Measurements from ENCODE around the gene GPR149. TPM values are rescaled to one million over a fixed set of nuclear protein-coding genes. Genes with fewer than 3 reads are reported as not detected.

The GPR149 gene
- total RNA-seq, 4 donors from 2014 or later = not detected

DNA sequence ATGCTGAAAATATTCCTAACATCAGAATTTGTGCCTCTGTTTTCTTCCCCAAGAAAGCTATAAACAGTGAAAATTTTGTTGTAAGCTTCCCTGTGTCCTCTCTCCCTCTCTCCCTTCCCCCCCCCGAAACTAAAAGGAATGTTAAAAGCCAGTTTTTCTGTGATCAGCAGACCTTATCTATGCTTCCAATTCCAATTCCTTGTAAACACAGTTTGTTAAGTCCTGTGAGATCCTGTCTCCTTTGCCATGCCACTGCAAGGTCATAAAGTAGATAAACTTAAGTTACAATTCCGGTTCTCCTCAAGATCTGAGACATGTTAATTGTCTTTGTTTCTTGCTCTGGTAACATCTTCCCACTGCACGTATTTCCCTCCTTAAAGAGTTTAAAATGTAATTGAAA is 62.8 kb downstream of the GPR149 start:
- TF ChIP-seq, protein P1, sequence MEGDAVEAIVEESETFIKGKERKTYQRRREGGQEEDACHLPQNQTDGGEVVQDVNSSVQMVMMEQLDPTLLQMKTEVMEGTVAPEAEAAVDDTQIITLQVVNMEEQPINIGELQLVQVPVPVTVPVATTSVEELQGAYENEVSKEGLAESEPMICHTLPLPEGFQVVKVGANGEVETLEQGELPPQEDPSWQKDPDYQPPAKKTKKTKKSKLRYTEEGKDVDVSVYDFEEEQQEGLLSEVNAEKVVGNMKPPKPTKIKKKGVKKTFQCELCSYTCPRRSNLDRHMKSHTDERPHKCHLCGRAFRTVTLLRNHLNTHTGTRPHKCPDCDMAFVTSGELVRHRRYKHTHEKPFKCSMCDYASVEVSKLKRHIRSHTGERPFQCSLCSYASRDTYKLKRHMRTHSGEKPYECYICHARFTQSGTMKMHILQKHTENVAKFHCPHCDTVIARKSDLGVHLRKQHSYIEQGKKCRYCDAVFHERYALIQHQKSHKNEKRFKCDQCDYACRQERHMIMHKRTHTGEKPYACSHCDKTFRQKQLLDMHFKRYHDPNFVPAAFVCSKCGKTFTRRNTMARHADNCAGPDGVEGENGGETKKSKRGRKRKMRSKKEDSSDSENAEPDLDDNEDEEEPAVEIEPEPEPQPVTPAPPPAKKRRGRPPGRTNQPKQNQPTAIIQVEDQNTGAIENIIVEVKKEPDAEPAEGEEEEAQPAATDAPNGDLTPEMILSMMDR (IDR thresholded peaks at IDR 0.05; ENCODE audit: low read depth) = no peak

DNA sequence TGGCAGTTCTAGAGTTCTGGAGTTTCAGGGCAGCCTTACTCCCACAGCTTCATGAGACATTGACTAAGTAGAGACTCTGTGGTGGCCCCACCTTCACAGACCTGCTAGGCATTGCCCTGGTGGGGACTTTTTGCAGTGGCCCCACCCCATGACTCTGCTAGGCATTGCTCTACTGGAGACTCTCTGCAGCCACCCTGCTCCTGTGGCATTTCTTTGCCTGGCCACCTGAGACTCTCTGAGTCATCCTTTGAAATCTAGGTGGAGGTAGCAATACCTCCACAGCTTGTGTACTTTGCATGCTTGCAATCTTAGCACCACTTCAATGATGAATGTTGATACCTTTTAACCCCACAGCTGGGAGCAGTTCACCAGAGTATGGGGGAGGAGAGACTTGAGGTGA is 65.1 kb downstream of the GPR149 start:
- TF ChIP-seq, protein P1 (IDR thresholded peaks at IDR 0.05; ENCODE audit: low read depth) = no peak

- TF ChIP-seq, protein P1 (IDR thresholded peaks at IDR 0.05; ENCODE audit: low read depth) = no peak
Observed at GRCh38 chr3:154361099-154361498, 68.9 kb downstream of the GPR149 start.

DNA sequence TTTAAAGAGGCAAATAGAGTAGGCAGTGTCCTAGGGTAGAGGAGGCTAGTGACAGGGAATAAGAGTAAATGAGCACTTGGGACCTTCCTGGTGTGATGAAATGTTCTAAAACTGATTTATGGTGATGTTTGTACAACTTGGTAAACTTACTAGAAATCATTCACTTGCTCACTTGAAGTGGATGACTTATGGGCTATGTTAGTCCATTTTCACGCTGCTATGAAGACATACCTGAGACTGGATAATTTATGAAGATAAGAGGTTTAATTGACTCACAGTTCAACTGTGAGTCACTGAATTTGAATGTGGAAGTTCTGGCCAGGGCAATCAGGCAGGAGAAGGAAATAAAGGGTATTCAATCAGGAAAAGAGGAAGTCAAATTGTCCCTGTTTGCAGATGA is 74.0 kb downstream of the GPR149 start:
- TF ChIP-seq, protein P1 (IDR thresholded peaks at IDR 0.05; ENCODE audit: low read depth) = no peak

DNA sequence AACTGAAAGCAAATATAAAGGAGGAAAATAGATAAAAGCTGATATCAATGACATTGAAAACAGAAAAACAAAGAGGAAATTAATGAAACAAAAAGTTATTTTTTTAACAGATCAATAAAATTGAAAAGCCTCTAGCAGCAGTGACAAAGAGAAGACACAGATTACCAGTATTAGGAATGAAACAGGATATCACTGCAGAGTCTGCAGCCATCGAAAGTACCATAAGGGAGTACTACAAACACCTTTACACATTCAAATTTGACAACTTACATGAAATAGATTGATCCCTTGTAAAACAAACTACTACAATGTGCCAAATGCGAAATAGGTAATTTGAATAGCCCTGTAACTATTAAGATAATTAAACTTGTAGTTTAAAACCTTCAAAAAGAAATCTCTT is 80.8 kb downstream of the GPR149 start:
- TF ChIP-seq, protein P1 (IDR thresholded peaks at IDR 0.05; ENCODE audit: low read depth) = no peak

GRCh38 chr3:154345422-154346122 is 84.4 kb downstream of the GPR149 start:
- TF ChIP-seq, protein P1 (IDR thresholded peaks at IDR 0.05; ENCODE audit: low read depth) = no peak

- TF ChIP-seq, protein P1 (IDR thresholded peaks at IDR 0.05; ENCODE audit: low read depth) = no peak
Observed at GRCh38 chr3:154338570-154338969, 91.4 kb downstream of the GPR149 start.
